GM12874 (cell line): ENCODE data around the gene F10.

ENCODE experiments used
- CTCF ChIP-seq: IDR thresholded peaks from 2 replicates; pipeline ENCODE4 v1.5.1; 2011; ENCODE audit warnings: low read depth, mild to moderate bottlenecking, control low read depth, low read length, moderate library complexity; ENCODE audit not compliant: insufficient read depth

The F10 gene

GRCh38 chr13:113167155-113167554 is 44.6 kb downstream of the F10 start:
- no peak for TF ChIP-seq CTCF

GRCh38 chr13:113167575-113167974 is 45.0 kb downstream of the F10 start:
- no peak for TF ChIP-seq CTCF

- TF ChIP-seq CTCF: no peak
Observed at GRCh38 chr13:113168211-113168610, 45.6 kb downstream of the F10 start.

- TF ChIP-seq CTCF: no peak
Observed at GRCh38 chr13:113169277-113170272, 47.0 kb downstream of the F10 start.

- no peak for TF ChIP-seq CTCF
Observed at GRCh38 chr13:113170511-113170910, 47.9 kb downstream of the F10 start.

GRCh38 chr13:113171250-113172125 is 48.9 kb downstream of the F10 start:
- TF ChIP-seq CTCF: no peak

GRCh38 chr13:113172419-113172926 is 49.9 kb downstream of the F10 start:
- no peak for TF ChIP-seq CTCF
